Activated CD8-positive, alpha-beta memory T cell treated with anti-CD3 and anti-CD28 coated beads, Interleukin-2, amount 50 U/mL, for 4 hours (primary cell): ENCODE measurements around the gene IMPDH1.

Experiments
- DNase-seq: peaks from one replicate; pipeline ENCODE4 v3.0.0-alpha.2; 2020

The IMPDH1 gene

GRCh38 chr7:128357217-128357613 lies 52.6 kb downstream of the IMPDH1 start:
- no peak for DNase-seq

GRCh38 chr7:128356546-128357216 lies 53.1 kb downstream of the IMPDH1 start:
- no peak for DNase-seq

GRCh38 chr7:128353610-128354009 lies 56.2 kb downstream of the IMPDH1 start:
- DNase-seq = no peak

- no peak for DNase-seq
Measured at GRCh38 chr7:128353189-128353588, 56.6 kb downstream of the IMPDH1 start.

GRCh38 chr7:128352636-128353035 lies 57.1 kb downstream of the IMPDH1 start:
- DNase-seq = no peak

- DNase-seq = peak; percentile 45
Measured at GRCh38 chr7:128352153-128352537, 57.6 kb downstream of the IMPDH1 start.

GRCh38 chr7:128351296-128352152 lies 58.3 kb downstream of the IMPDH1 start:
- DNase-seq = peak; percentile 20

- no peak for DNase-seq
Measured at GRCh38 chr7:128350708-128351295, 59.0 kb downstream of the IMPDH1 start.

- no peak for DNase-seq
Measured at GRCh38 chr7:128349466-128349825, 60.3 kb downstream of the IMPDH1 start.

GRCh38 chr7:128347647-128348097 lies 62.1 kb downstream of the IMPDH1 start:
- peak; percentile 54 for DNase-seq

GRCh38 chr7:128344431-128344774 lies 65.4 kb downstream of the IMPDH1 start:
- DNase-seq = no peak

- peak; percentile 78 for DNase-seq
Measured at GRCh38 chr7:128343554-128344430, 66.0 kb downstream of the IMPDH1 start, which contains the start of gene RBM28. Gene RBM28, minus strand, starts transcription at chr7:128343908. Its CDS starts 115 bp downstream, at chr7:128343793.
